Ascending aorta (tissue), 2 donors: Measurements from ENCODE around the gene PDPK1. TPM values are rescaled to one million over a fixed set of nuclear protein-coding genes. Genes with fewer than 3 reads are reported as not detected.

Experiments
- DNase-seq, 2 donors: peaks; one replicate each; pipeline ENCODE4 v3.0.0-alpha.2; 2019; ENCODE audit warnings: low spot score in 2 of 2
- H3K27ac ChIP-seq, 2 donors: fragments of 200-600 bp; sonication (generic); one replicate each; pipeline ENCODE4 v1.5.1; 2016 to 2017; ENCODE audit warnings: mild to moderate bottlenecking in 1 of 2
- H3K27me3 ChIP-seq: fragments of 200-600 bp; sonication (generic); one replicate; pipeline ENCODE4 v1.5.1; 2017
- H3K36me3 ChIP-seq, 2 donors: fragments of 200-600 bp; sonication (generic); one replicate each; pipeline ENCODE4 v1.5.1; 2016
- H3K4me1 ChIP-seq, 2 donors: fragments of 200-600 bp; sonication (generic); one replicate each; pipeline ENCODE4 v1.5.1; 2016 to 2017; ENCODE audit warnings: mild to moderate bottlenecking in 1 of 2
- H3K4me3 ChIP-seq, 2 donors: fragments of 200-600 bp; sonication (generic); one replicate each; pipeline ENCODE4 v1.5.1; 2016 to 2017; ENCODE audit warnings: mild to moderate bottlenecking in 1 of 2
- H3K9me3 ChIP-seq, 2 donors: fragments of 200-600 bp; sonication (generic); one replicate each; pipeline ENCODE4 v1.5.1; 2016
- CTCF ChIP-seq, 3 experiments: fragments of 200-600 bp in 2 of 3; fragments of 450-650 bp in 1 of 3; sonication (generic) in 2 of 3; IDR thresholded peaks; one replicate each; pipeline ENCODE4 v1.5.1; 2016 to 2019; ENCODE audit warnings: antibody characterized with exemption in 3 of 3, mild to moderate bottlenecking in 1 of 3, moderate library complexity in 1 of 3
- intact Hi-C: fragments of 100-400 bp; cut with DNase I; formaldehyde crosslinking; loops from one replicate; pipeline ENCODE4 v1.15.1; 2023
- total RNA-seq: library from RNA; depleted of rRNA; stranded (reverse); fragments of >200 nt; gene quantifications from one replicate; pipeline ENCODE4 v1.1.0, GENCODE V29; 2016

The PDPK1 gene
- 23.2 TPM for total RNA-seq

- intact Hi-C loops: loop anchor here (1.0 to 10.0 kb wide), 4 partner anchors 314 to 617 kb away; partner anchors contain the start of genes E4F1, FLYWCH1, HCFC1R1 and THOC6
- Histone ChIP-seq H3K4me1 (peaks cover 7 to 25% of the 10 kb centered on the region in 2 donors), H3K9me3 (no peaks in the 10 kb centered on the region), H3K36me3 (no peaks in the 10 kb centered on the region), H3K4me3 (peak within 1 kb of the TSS; percentile 82 to 83), H3K27ac (peak within 1 kb of the TSS; percentile 75 to 82), H3K27me3 (no peaks in the 10 kb centered on the region)
- no peak for TF ChIP-seq CTCF (IDR thresholded peaks at IDR 0.05)
- peak; percentile 80 to 96 for DNase-seq
Observed at GRCh38 chr16:2537451-2538379, at the start of gene PDPK1. Gene PDPK1, plus strand, starts transcription at chr16:2538021. Its CDS starts 92 bp downstream, at chr16:2538113.

- TF ChIP-seq CTCF (IDR thresholded peaks at IDR 0.05): no peak
- Histone ChIP-seq H3K9me3 (no peaks in the 10 kb centered on the region), H3K4me3 (no peak overlapping the region), H3K4me1 (no peaks in the 10 kb centered on the region), H3K27me3 (no peaks in the 10 kb centered on the region), H3K36me3 (no peaks in the 10 kb centered on the region), H3K27ac (no peak overlapping the region)
- DNase-seq: no peak
- intact Hi-C loops: no loop called here
Observed at GRCh38 chr16:2489581-2489980, 48.2 kb upstream of the PDPK1 start.

GRCh38 chr16:2490190-2491105 lies 47.4 kb upstream of the PDPK1 start:
- intact Hi-C loops: no loop called here
- H3K4me1 ChIP-seq: no peaks in the 10 kb centered on the region
- no peaks in the 10 kb centered on the region for H3K9me3 ChIP-seq
- H3K27ac ChIP-seq: no peak overlapping the region
- TF ChIP-seq CTCF (IDR thresholded peaks at IDR 0.05): no peak
- no peak overlapping the region for H3K4me3 ChIP-seq
- H3K27me3 ChIP-seq: no peaks in the 10 kb centered on the region
- H3K36me3 ChIP-seq: no peaks in the 10 kb centered on the region
- no peak for DNase-seq

GRCh38 chr16:2492292-2492691 lies 45.5 kb upstream of the PDPK1 start:
- no peak for DNase-seq
- no peak for TF ChIP-seq CTCF (IDR thresholded peaks at IDR 0.05)

GRCh38 chr16:2493605-2494004 lies 44.2 kb upstream of the PDPK1 start:
- intact Hi-C loops: no loop called here
- Histone ChIP-seq H3K4me1 (peaks cover 7 to 17% of the 10 kb centered on the region in 2 donors), H3K27me3 (no peaks in the 10 kb centered on the region), H3K27ac (no peak overlapping the region), H3K4me3 (no peak overlapping the region), H3K9me3 (no peaks in the 10 kb centered on the region), H3K36me3 (no peaks in the 10 kb centered on the region)
- DNase-seq: no peak
- TF ChIP-seq CTCF (IDR thresholded peaks at IDR 0.05): no peak

More at GRCh38 chr16:2492292-2492691, 45.5 kb upstream of the PDPK1 start:
- H3K27me3 ChIP-seq: no peaks in the 10 kb centered on the region
- H3K4me3 ChIP-seq: no peak overlapping the region
- peaks cover 0 to 4% of the 10 kb centered on the region in 2 donors for H3K4me1 ChIP-seq
- H3K36me3 ChIP-seq: no peaks in the 10 kb centered on the region
- no peaks in the 10 kb centered on the region for H3K9me3 ChIP-seq
- no peak overlapping the region for H3K27ac ChIP-seq
- intact Hi-C loops: no loop called here
